Activated T-helper 9 cell treated with anti-CD3 and anti-CD28 coated beads, Interleukin-2, amount 50 U/mL, for 16 hours (primary cell): ENCODE data around the gene TOGARAM2.

Experiments used
- DNase-seq: peaks from one replicate; pipeline ENCODE4 v3.0.0-alpha.2; 2020; ENCODE audit warnings: low read depth

Gene TOGARAM2

GRCh38 chr2:29055601-29056000 lies 74.5 kb downstream of the TOGARAM2 start:
- DNase-seq, result no peak

- DNase-seq, result no peak
Observed at GRCh38 chr2:29056452-29056851, 75.4 kb downstream of the TOGARAM2 start.

- no peak for DNase-seq
Observed at GRCh38 chr2:29057006-29057405, 75.9 kb downstream of the TOGARAM2 start.

- DNase-seq, result no peak
Observed at GRCh38 chr2:29059624-29060023, 78.5 kb downstream of the TOGARAM2 start.

- DNase-seq, result no peak
Observed at GRCh38 chr2:29060441-29060840, 79.3 kb downstream of the TOGARAM2 start.

GRCh38 chr2:29061176-29061575 lies 80.1 kb downstream of the TOGARAM2 start:
- DNase-seq, result no peak

- no peak for DNase-seq
Observed at GRCh38 chr2:29061616-29062015, 80.5 kb downstream of the TOGARAM2 start.

GRCh38 chr2:29062371-29062770 lies 81.3 kb downstream of the TOGARAM2 start:
- no peak for DNase-seq

- no peak for DNase-seq
Observed at GRCh38 chr2:29063056-29063455, 82.0 kb downstream of the TOGARAM2 start.

GRCh38 chr2:29063646-29064345 lies 82.7 kb downstream of the TOGARAM2 start:
- no peak for DNase-seq

GRCh38 chr2:29064346-29064715 lies 83.2 kb downstream of the TOGARAM2 start:
- DNase-seq, result no peak

- no peak for DNase-seq
Observed at GRCh38 chr2:29064746-29065067, 83.6 kb downstream of the TOGARAM2 start.

- DNase-seq, result no peak
Observed at GRCh38 chr2:29065068-29065811, 84.1 kb downstream of the TOGARAM2 start.

GRCh38 chr2:29066271-29066860 lies 85.3 kb downstream of the TOGARAM2 start:
- no peak for DNase-seq

GRCh38 chr2:29066997-29067605 lies 86.0 kb downstream of the TOGARAM2 start:
- DNase-seq, result no peak

GRCh38 chr2:29068513-29068912 lies 87.4 kb downstream of the TOGARAM2 start:
- DNase-seq, result no peak

GRCh38 chr2:29070526-29070925 lies 89.4 kb downstream of the TOGARAM2 start:
- DNase-seq, result no peak

GRCh38 chr2:29071032-29071975 lies 90.2 kb downstream of the TOGARAM2 start:
- no peak for DNase-seq

- no peak for DNase-seq
Observed at GRCh38 chr2:29072251-29072650, 91.2 kb downstream of the TOGARAM2 start.

GRCh38 chr2:29072971-29073725 lies 92.0 kb downstream of the TOGARAM2 start:
- DNase-seq, result no peak

- DNase-seq, result no peak
Observed at GRCh38 chr2:29073933-29074332, 92.8 kb downstream of the TOGARAM2 start.
